Activated CD8-positive, alpha-beta T cell treated with anti-CD3 and anti-CD28 coated beads, Interleukin-2, amount 10 ng/mL, durations not matched to agents 7 days and 5 days (primary cell): ENCODE data around the gene STK32B. TPM values are rescaled to one million over a fixed set of nuclear protein-coding genes. Genes with fewer than 3 reads are reported as not detected.

Source experiments
- ATAC-seq: fragments of 150-1000 bp; cut with Tn5 transposase; one replicate; pipeline ENCODE4 v1.10.0; 2021; ENCODE audit warnings: moderate library complexity
- CTCF ChIA-PET: fragments of 350-600 bp; sonication (Branson Sonifier 250); formaldehyde crosslinking; loops from one replicate; lab custom pipeline; 2021; ENCODE audit warnings: antibody characterized with exemption; lab: Charles Lee
- POLR2A ChIA-PET: fragments of 350-600 bp; sonication (Branson Sonifier 250); formaldehyde crosslinking; loops from one replicate; lab custom pipeline; 2021; ENCODE audit warnings: antibody characterized with exemption; lab: Charles Lee
- DNase-seq: peaks from one replicate; pipeline ENCODE4 v3.0.0-alpha.2; 2020
- H3K27ac Mint-ChIP-seq: one replicate; pipeline ENCODE4 v1.8.0; 2021; ENCODE audit warnings: mild to moderate bottlenecking, mixed read lengths
- H3K27me3 Mint-ChIP-seq: one replicate; pipeline ENCODE4 v1.8.0; 2021; ENCODE audit warnings: low read depth, mixed read lengths
- H3K36me3 Mint-ChIP-seq: one replicate; pipeline ENCODE4 v1.8.0; 2021; ENCODE audit warnings: low read depth, mixed read lengths
- H3K4me1 Mint-ChIP-seq: one replicate; pipeline ENCODE4 v1.8.0; 2021; ENCODE audit warnings: low read depth, mixed read lengths
- H3K4me3 Mint-ChIP-seq: one replicate; pipeline ENCODE4 v1.8.0; 2021; ENCODE audit warnings: mild to moderate bottlenecking, mixed read lengths
- H3K9me3 Mint-ChIP-seq: one replicate; pipeline ENCODE4 v1.8.0; 2022; ENCODE audit warnings: mixed read lengths; ENCODE audit not compliant: insufficient read depth
- total RNA-seq, 2 experiments: library from RNA; stranded (reverse); gene quantifications; one replicate each; pipeline ENCODE4 v1.2.3, GENCODE V29; 2021

STK32B gene
- total RNA-seq, 2 experiments from 2014 or later = not detected

DNA sequence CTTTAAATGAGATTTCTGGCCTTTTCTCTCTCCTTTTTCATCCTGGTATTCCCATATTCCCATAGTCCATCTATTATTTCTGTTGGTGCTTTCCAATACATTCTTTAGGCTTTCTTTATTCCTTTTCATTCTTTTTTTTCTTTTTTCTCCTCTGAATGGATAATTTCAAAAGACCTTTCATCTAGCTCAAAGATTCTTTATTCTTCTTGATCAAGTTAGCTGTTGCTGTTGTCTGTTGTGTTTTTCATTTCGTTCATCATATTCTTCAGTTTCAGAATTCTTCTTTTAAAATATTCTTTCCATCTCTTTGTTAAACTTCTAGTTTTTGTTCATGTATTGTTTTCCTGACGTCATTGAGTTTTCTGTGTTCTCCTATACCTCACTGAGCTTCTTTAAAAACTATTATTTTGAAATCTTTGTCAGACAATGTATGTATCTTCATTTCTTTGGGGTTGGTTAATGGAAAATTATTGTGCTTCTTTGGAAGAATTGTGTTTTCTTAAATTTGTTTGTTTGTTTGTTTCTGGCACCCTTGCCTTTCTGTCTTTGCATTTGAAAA lies 30.2 kb downstream of the STK32B start:
- POLR2A ChIA-PET = no interaction called here
- Mint-ChIP-seq H3K27me3 (no peaks in the 10 kb centered on the region), H3K9me3 (peaks cover 11% of the 10 kb centered on the region), H3K36me3 (no peaks in the 10 kb centered on the region), H3K4me1 (no peaks in the 10 kb centered on the region), H3K27ac (no peak overlapping the region), H3K4me3 (no peak overlapping the region)
- no peak for ATAC-seq
- no peak for DNase-seq
- CTCF ChIA-PET = no interaction called here

DNA sequence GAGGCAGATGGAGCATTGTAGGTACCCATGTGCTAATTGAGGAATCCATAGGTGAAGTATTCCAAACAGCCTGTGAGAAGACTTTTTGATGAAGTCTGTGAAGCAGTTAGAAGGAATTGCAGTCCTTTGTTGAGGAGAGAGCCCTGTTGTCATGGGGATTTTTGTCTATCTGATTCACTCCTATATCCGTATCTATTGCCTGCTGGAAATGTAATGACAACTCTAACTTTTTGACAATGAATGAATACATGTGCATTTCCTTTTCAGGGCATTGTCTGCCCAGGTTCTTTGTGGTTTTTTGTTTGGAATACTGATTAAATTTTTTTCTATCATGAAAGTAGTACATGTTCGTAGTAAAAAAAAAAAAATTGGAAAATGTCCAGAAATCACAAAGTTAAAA lies 31.1 kb downstream of the STK32B start:
- Mint-ChIP-seq H3K4me3 (no peak overlapping the region), H3K4me1 (no peaks in the 10 kb centered on the region), H3K27ac (no peak overlapping the region), H3K9me3 (peaks cover 11% of the 10 kb centered on the region), H3K36me3 (no peaks in the 10 kb centered on the region), H3K27me3 (no peaks in the 10 kb centered on the region)
- POLR2A ChIA-PET = no interaction called here
- CTCF ChIA-PET = no interaction called here
- ATAC-seq (no peak), DNase-seq (no peak)

DNA sequence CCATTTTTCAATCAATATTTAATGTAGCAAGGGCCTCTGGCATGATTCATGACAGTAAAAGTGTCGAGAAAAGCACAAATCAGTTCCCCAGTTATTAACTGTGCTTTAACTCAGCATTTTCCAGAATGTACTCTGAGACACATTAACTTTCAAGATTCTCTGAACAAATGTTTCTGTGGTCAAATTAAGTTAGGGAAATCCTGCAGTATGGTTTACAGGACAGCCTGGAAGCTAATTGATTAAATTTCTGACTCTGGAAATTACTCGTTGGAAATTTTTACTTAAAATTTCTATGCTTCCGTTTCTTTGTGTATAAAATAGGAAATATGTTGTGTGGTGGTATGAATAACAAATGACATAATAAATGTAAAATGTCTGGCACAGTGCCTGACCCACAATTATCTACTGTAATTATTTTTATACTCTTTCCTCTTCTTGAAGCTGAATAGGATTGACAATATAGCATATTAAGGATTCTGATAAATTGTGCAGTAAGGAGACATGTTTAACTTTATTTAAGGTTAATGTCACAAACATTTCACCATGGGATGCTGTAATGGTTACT lies 33.7 kb downstream of the STK32B start:
- peaks cover 11% of the 10 kb centered on the region for H3K9me3 Mint-ChIP-seq
- ATAC-seq = no peak
- no peak overlapping the region for H3K27ac Mint-ChIP-seq
- no peaks in the 10 kb centered on the region for H3K4me1 Mint-ChIP-seq
- POLR2A ChIA-PET = interaction anchor here (1.3 kb wide), 1 partner anchor 9 kb away, joined by 4 read pairs; no protein-coding TSS in a partner anchor
- no peak overlapping the region for H3K4me3 Mint-ChIP-seq
- H3K36me3 Mint-ChIP-seq = no peaks in the 10 kb centered on the region
- H3K27me3 Mint-ChIP-seq = no peaks in the 10 kb centered on the region
- DNase-seq = no peak
- CTCF ChIA-PET = no interaction called here

DNA sequence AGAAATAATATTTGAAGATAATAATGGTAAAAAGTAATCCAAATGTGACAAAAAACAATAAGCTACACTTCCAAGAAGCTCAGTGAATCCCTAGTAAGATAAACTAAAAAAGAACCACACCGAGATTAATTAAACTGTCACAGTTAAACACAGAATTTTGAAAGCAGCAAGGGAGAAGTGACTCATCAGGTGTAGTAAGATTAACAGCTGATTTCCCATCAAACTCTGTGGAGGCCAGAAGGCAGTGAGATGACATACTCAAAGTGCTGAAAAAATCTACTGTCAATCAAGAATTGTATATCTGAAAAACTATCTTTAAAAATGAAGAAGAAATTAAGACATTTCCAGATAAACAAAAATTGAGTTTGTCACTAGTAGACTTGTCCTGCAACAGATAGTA lies 35.3 kb downstream of the STK32B start:
- Mint-ChIP-seq H3K27ac (no peak overlapping the region), H3K36me3 (no peaks in the 10 kb centered on the region), H3K9me3 (peaks cover 6% of the 10 kb centered on the region), H3K27me3 (no peaks in the 10 kb centered on the region), H3K4me3 (no peak overlapping the region), H3K4me1 (no peaks in the 10 kb centered on the region)
- no peak for DNase-seq
- ChIA-PET POLR2A (no interaction called here), CTCF (no interaction called here)
- no peak for ATAC-seq

DNA sequence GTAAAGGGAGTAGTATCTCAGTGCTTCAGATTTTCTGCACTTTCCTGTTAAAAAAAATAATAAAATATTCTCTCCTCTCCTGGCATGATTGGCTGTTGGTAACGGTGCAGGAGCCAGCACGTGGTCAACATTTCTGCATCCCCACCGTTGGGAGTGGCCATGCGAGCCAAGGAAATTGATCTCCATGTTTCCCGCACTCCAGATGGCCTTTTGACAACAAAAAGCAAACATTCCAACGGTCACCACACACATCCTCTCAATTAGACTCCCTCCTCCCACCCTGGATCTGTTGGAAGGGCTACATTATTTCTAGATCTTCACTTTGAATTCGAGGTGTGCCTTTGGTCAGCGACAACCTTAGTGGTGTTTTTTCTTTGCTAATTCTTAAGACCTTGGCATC lies 45.0 kb downstream of the STK32B start:
- Mint-ChIP-seq H3K9me3 (no peaks in the 10 kb centered on the region), H3K4me1 (no peaks in the 10 kb centered on the region), H3K27ac (no peak overlapping the region), H3K27me3 (no peaks in the 10 kb centered on the region), H3K36me3 (no peaks in the 10 kb centered on the region), H3K4me3 (no peak overlapping the region)
- no peak for ATAC-seq
- no peak for DNase-seq
- ChIA-PET CTCF (no interaction called here), POLR2A (no interaction called here)

DNA sequence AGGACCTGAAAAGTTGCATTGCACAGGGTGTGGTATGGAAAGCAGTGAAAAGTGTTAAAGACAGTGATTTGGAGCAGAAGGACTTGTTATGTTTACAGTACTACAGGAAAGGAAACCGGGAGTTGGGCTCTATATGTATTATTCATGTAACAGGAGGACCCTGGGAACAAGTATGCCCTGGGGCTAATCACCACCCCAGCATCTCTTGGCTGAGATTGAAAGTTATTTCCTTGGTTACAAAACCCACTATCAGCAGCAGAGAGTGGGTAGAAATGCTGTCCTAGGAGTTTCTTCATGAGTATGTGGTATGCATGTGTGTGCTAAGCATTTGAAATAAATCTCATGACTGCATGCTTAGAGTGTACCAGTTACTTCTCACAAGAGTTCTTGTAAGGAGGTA lies 46.9 kb downstream of the STK32B start:
- ChIA-PET CTCF (no interaction called here), POLR2A (no interaction called here)
- no peaks in the 10 kb centered on the region for H3K27me3 Mint-ChIP-seq
- H3K4me3 Mint-ChIP-seq = no peak overlapping the region
- no peak for DNase-seq
- H3K27ac Mint-ChIP-seq = no peak overlapping the region
- no peaks in the 10 kb centered on the region for H3K4me1 Mint-ChIP-seq
- ATAC-seq = no peak
- H3K9me3 Mint-ChIP-seq = no peaks in the 10 kb centered on the region
- no peaks in the 10 kb centered on the region for H3K36me3 Mint-ChIP-seq

DNA sequence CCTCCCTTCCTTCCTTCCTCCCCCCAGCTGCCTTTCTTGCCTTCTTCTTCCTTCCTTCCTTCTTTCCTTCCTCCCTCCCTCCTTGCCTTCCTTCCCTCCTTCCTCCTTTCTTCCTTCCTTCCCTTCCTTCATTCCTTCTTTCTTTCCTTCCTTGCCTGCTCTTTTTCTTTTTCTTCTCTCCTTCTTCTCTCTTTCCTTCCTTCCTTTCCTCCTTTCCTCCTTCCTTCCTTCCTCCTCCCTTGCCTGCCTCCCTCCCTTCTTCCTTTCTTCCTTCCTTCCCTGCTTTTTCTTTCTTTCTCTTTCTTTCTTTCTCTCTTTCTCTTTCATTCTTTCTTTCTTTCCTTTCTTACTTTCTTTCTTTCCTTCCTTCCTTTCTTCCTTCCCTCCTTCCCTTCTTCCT lies 49.1 kb downstream of the STK32B start:
- ATAC-seq = no peak
- CTCF ChIA-PET = no interaction called here
- H3K9me3 Mint-ChIP-seq = no peaks in the 10 kb centered on the region
- H3K36me3 Mint-ChIP-seq = no peaks in the 10 kb centered on the region
- H3K27ac Mint-ChIP-seq = no peak overlapping the region
- no peak overlapping the region for H3K4me3 Mint-ChIP-seq
- DNase-seq = no peak
- no peaks in the 10 kb centered on the region for H3K4me1 Mint-ChIP-seq
- H3K27me3 Mint-ChIP-seq = no peaks in the 10 kb centered on the region
- POLR2A ChIA-PET = no interaction called here

DNA sequence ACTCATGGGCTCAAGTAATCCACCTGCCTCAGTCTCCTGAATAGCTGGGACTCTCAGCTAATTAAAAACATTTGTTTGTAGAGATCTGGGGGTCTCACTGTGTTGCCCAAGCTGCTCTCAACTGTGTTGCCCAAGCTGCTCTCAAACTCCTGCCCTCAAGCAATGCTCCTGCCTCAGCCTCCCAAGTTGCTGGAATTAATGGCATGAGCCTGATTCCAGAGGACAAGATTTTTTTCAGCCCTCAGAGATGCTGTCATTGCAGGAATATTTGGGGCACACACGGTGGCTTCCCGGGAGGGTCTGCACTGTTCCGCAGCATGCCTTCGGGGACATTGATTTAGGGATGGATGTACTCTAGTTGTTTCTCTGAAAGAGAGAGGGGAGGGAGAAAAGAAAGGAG lies 49.7 kb downstream of the STK32B start:
- Mint-ChIP-seq H3K4me3 (no peak overlapping the region), H3K36me3 (no peaks in the 10 kb centered on the region), H3K27ac (no peak overlapping the region), H3K4me1 (no peaks in the 10 kb centered on the region), H3K27me3 (no peaks in the 10 kb centered on the region), H3K9me3 (no peaks in the 10 kb centered on the region)
- ChIA-PET CTCF (no interaction called here), POLR2A (no interaction called here)
- no peak for DNase-seq
- no peak for ATAC-seq

DNA sequence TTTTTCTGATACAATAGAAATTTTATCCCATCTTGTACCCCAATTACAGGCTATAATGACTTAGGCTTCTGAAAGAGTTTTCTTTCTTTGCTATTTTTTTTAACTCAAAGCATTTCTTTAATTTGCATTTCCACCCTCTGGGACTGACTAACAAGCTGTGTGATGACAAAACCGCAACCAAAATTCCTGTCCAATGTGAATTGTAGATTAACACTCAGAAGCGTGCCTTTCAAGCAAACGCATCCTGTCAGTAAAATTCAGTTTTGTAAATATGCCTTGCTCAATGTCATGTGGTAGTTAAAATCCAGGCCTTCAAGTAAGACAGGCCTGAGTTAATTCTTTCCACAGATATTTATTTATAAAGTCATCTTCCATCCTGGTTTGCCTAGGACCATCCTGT lies 50.3 kb downstream of the STK32B start:
- Mint-ChIP-seq H3K36me3 (no peaks in the 10 kb centered on the region), H3K27me3 (no peaks in the 10 kb centered on the region), H3K4me1 (no peaks in the 10 kb centered on the region), H3K27ac (no peak overlapping the region), H3K4me3 (no peak overlapping the region), H3K9me3 (no peaks in the 10 kb centered on the region)
- ChIA-PET POLR2A (no interaction called here), CTCF (no interaction called here)
- DNase-seq (no peak), ATAC-seq (no peak)

DNA sequence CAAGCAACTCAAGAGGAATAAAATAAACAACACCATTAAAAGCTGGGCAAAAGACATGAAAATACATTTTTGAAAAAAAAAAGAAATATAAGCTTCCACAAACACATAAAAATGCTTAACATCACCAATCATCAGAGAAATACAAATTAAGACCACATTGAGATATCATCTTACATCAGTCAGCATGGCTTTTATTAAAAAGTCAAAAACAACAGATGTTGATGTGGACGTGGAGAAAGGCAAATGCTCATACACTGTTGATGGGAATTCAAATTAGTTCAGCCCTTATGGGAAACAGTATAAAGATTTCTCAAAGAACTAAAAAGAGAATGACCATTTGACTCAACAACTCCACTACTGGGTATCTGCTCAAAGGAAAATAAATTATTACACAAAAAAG lies 59.6 kb downstream of the STK32B start:
- Mint-ChIP-seq H3K4me1 (no peaks in the 10 kb centered on the region), H3K36me3 (no peaks in the 10 kb centered on the region), H3K4me3 (no peak overlapping the region), H3K27me3 (no peaks in the 10 kb centered on the region), H3K27ac (no peak overlapping the region), H3K9me3 (no peaks in the 10 kb centered on the region)
- CTCF ChIA-PET = no interaction called here
- no peak for DNase-seq
- no peak for ATAC-seq
- POLR2A ChIA-PET = no interaction called here

DNA sequence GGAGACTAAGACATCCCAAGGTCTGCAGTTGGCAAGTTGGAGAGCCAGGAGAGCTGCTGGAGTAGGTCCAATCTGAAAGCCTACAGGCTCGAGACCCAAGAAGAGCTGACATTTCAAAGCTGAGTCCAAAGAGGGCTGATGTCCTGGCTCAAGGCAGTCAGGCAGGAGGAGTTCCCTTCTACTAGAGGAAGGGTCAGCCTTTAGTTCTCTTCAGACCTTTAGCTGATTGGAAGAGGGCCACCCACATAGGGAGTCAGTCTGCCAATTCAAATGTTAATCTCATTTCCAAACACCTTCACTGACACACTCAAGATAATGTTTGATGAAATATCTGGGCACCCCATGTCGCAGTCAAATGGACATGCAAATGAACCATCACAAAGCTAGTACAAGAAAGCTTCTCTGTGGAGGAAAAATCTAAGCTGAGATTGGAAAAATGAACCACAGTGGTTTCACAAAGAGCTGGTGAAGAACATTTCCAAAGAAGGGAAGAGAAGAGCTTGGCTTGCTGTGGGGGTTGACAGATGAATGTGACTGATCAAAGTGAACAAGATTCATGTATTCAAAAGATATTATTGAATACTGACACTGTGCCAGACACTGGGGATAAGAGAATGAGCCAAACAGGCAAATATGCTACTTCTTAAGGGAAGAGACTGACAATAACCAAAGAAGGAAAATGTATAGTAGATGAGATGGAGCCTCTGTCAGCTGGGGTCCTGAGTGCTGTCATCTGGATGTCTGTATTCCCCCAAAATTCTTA lies 61.2 kb downstream of the STK32B start:
- no peaks in the 10 kb centered on the region for H3K4me1 Mint-ChIP-seq
- DNase-seq (no peak), ATAC-seq (no peak)
- H3K27ac Mint-ChIP-seq = no peak overlapping the region
- CTCF ChIA-PET = no interaction called here
- H3K4me3 Mint-ChIP-seq = no peak overlapping the region
- no peaks in the 10 kb centered on the region for H3K27me3 Mint-ChIP-seq
- POLR2A ChIA-PET = no interaction called here
- no peaks in the 10 kb centered on the region for H3K9me3 Mint-ChIP-seq
- H3K36me3 Mint-ChIP-seq = no peaks in the 10 kb centered on the region

DNA sequence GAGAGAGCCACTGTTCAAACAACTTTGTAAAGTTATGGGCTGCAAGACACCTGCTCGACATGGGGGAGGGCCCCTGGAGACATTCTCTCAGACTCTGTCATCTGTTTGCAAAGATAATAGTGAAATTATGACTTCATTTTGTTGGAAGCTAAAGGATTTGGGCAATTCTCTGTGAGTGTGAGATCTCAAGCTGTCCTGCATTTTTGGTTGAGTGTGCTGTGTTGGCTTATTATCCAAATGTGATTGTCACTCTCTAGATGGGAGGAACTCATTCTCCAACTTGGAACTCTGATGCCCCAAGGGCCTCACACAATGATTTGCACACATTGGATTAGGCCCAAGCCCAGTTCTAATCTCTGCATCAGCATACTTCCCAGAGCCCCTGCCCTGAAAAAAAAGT lies 63.7 kb downstream of the STK32B start:
- Mint-ChIP-seq H3K36me3 (no peaks in the 10 kb centered on the region), H3K4me3 (no peak overlapping the region), H3K4me1 (no peaks in the 10 kb centered on the region), H3K27me3 (no peaks in the 10 kb centered on the region), H3K27ac (no peak overlapping the region), H3K9me3 (no peaks in the 10 kb centered on the region)
- CTCF ChIA-PET = no interaction called here
- ATAC-seq (no peak), DNase-seq (no peak)
- POLR2A ChIA-PET = no interaction called here
